IMR-90 (cell line): ENCODE data around the gene LTBP1.

Source experiments
- MXI1 ChIP-seq: IDR thresholded peaks from 2 replicates; pipeline ENCODE4 v1.6.1; 2012; ENCODE audit warnings: low read depth, mild to moderate bottlenecking, low read length, moderate library complexity, borderline replicate concordance
- TF ChIP-seq, protein P1 (sequence below): conservative IDR thresholded peaks from 2 replicates; pipeline ENCODE4 v1.5.1; 2012; ENCODE audit warnings: mild to moderate bottlenecking, low read depth, low read length, improper control_type of control experiment

DNA sequence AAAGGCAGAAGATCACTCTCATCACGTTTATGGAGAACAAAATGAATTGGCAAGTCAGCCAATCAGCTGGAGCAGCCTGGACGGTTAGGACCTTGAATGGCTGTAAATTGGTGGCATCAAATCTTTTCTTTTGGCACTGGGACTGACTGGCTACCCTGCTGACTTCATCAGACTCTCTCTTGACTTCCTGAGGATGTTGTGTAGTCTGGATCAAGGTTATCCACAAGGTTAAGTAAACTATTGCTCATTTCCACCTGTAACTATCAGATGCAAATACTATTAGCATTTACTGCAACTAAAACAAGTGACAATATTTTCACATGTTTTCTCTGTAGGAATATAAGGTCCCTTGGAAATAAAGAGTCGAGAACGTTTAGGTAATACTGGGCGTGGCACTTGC lies 395.4 kb downstream of the LTBP1 start:
- no peak for TF ChIP-seq MXI1
- TF ChIP-seq, protein P1, sequence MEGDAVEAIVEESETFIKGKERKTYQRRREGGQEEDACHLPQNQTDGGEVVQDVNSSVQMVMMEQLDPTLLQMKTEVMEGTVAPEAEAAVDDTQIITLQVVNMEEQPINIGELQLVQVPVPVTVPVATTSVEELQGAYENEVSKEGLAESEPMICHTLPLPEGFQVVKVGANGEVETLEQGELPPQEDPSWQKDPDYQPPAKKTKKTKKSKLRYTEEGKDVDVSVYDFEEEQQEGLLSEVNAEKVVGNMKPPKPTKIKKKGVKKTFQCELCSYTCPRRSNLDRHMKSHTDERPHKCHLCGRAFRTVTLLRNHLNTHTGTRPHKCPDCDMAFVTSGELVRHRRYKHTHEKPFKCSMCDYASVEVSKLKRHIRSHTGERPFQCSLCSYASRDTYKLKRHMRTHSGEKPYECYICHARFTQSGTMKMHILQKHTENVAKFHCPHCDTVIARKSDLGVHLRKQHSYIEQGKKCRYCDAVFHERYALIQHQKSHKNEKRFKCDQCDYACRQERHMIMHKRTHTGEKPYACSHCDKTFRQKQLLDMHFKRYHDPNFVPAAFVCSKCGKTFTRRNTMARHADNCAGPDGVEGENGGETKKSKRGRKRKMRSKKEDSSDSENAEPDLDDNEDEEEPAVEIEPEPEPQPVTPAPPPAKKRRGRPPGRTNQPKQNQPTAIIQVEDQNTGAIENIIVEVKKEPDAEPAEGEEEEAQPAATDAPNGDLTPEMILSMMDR = no peak
